Measurements from ENCODE around the gene NSF.

DNA sequence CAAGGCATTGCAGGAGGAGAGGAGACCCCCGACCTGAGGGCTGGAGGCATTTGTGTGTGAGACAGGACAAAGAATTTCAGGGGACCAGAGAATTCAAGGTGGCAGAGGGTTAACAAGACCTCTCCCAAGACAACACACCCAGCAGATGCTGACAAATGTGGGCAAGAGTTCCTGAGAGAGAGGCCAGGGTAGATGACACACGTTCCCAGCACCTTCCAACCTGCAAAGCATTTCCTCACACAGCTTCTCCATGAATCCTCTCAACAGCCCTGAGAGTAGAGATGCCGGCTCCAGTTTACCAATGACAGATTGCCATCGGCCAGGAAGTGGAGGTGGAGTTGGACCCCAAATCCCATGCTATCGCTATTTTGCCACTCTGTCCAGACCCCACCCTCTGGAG, 203.1 kb downstream of the NSF start:
- TF ChIP-seq POLR2A (IDR thresholded peaks at IDR 0.05) = no peak
- TF ChIP-seq, protein P1, sequence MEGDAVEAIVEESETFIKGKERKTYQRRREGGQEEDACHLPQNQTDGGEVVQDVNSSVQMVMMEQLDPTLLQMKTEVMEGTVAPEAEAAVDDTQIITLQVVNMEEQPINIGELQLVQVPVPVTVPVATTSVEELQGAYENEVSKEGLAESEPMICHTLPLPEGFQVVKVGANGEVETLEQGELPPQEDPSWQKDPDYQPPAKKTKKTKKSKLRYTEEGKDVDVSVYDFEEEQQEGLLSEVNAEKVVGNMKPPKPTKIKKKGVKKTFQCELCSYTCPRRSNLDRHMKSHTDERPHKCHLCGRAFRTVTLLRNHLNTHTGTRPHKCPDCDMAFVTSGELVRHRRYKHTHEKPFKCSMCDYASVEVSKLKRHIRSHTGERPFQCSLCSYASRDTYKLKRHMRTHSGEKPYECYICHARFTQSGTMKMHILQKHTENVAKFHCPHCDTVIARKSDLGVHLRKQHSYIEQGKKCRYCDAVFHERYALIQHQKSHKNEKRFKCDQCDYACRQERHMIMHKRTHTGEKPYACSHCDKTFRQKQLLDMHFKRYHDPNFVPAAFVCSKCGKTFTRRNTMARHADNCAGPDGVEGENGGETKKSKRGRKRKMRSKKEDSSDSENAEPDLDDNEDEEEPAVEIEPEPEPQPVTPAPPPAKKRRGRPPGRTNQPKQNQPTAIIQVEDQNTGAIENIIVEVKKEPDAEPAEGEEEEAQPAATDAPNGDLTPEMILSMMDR (IDR thresholded peaks at IDR 0.05) = no peak

Data from adrenal gland (tissue), 5 donors.